HL-60 (cell line): ENCODE results near the gene DLG4.

Experiments used
- CTCF ChIP-seq: IDR thresholded peaks from one replicate; pipeline ENCODE4 v1.5.1; 2011; ENCODE audit warnings: low read length, control low read depth, inconsistent platforms; ENCODE audit not compliant: insufficient read depth
- GABPA ChIP-seq: IDR thresholded peaks from 2 replicates; pipeline ENCODE4 v1.6.1; 2012; ENCODE audit warnings: low read depth
- POLR2AphosphoS5 ChIP-seq: IDR thresholded peaks from 2 replicates; pipeline ENCODE4 v1.6.1; 2012; ENCODE audit warnings: low read depth

- TF ChIP-seq POLR2AphosphoS5, result no peak
- no peak for TF ChIP-seq CTCF
- no peak for TF ChIP-seq GABPA
Observed at GRCh38 chr17:7183433-7184090, 36.1 kb downstream of the DLG4 start.
